ENCODE measurements around the gene PCBP3.

DNA sequence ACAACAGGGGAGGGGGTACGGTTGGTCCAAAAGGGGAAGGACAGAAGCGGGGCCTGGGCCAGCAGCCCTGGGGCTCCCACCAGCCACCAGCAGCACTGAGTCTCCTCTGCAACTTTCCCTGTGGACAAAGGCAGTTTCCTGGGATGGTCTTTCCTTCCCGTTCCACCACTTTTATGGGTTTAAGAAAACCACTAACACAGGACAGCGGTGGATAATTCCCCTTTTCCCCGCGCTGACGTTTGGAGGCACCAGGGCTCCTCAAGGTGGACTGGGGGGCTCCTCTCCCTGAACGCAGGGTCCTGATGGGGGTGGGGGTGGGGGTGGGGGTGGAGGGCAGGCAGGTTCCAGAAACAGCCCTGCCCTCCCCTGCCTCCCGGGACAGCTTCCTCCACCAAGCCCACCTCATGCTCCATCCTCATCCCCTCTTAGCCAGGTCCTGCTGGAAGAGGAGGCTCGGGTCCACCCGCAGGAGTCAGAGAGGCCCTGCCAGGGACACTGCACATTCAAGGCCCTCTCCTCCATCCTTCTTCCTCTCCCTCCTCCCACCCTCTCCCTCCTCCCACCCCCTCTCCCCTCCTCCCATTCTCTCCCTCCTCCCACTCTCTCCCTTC lies 333.3 kb downstream of the PCBP3 start:
- no peak for TF ChIP-seq CTCF (IDR thresholded peaks at IDR 0.05 in 4 of 5, conservative IDR thresholded peaks at IDR 0.05 in 1 of 5)
- TF ChIP-seq POLR2A (IDR thresholded peaks at IDR 0.05) = no peak

Data from gastrocnemius medialis (tissue), 4 donors.